Measurements from ENCODE around the gene TLR8.

Gene TLR8
- long read RNA-seq, donor 1: 0 reads
- long read RNA-seq, donor 2: 0 reads
- long read RNA-seq, donor 3: 0 reads
- long read RNA-seq, donor 4: 0 reads
- long read RNA-seq, donor 5: 0 reads
- long read RNA-seq, donor 6: 0 reads
- long read RNA-seq, donor 7: 0 reads
- long read RNA-seq, donor 8: 0 reads

GRCh38 chrX:12906046-12906761 is at the start of gene TLR8:
Gene TLR8, plus strand, starts transcription at chrX:12906620. Its CDS starts 87 bp downstream, at chrX:12906707.
- DNase-seq: no peak

- no peak for DNase-seq
Observed at GRCh38 chrX:12865359-12865758, 41.1 kb upstream of the TLR8 start.

- no peak for DNase-seq
Observed at GRCh38 chrX:12866451-12867377, 39.7 kb upstream of the TLR8 start, which contains the start of gene TLR7. Gene TLR7, plus strand, starts transcription at chrX:12867072. Its CDS starts 507 bp downstream, at chrX:12867579.

GRCh38 chrX:12867685-12868084 is 38.7 kb upstream of the TLR8 start:
- DNase-seq: no peak

- DNase-seq: no peak
Observed at GRCh38 chrX:12868747-12869146, 37.7 kb upstream of the TLR8 start.

GRCh38 chrX:12871257-12871656 is 35.2 kb upstream of the TLR8 start:
- DNase-seq: no peak

GRCh38 chrX:12872741-12873140 is 33.7 kb upstream of the TLR8 start:
- no peak for DNase-seq

- DNase-seq: no peak
Observed at GRCh38 chrX:12874581-12874980, 31.8 kb upstream of the TLR8 start.

GRCh38 chrX:12877386-12877785 is 29.0 kb upstream of the TLR8 start:
- DNase-seq: no peak

GRCh38 chrX:12878536-12878935 is 27.9 kb upstream of the TLR8 start:
- no peak for DNase-seq

- no peak for DNase-seq
Observed at GRCh38 chrX:12881914-12882313, 24.5 kb upstream of the TLR8 start.

GRCh38 chrX:12885508-12885907 is 20.9 kb upstream of the TLR8 start:
- no peak for DNase-seq

- DNase-seq: no peak
Observed at GRCh38 chrX:12886545-12886944, 19.9 kb upstream of the TLR8 start.

GRCh38 chrX:12887141-12887540 is 19.3 kb upstream of the TLR8 start:
- DNase-seq: no peak

- DNase-seq: no peak
Observed at GRCh38 chrX:12887767-12888166, 18.7 kb upstream of the TLR8 start.

GRCh38 chrX:12890467-12890866 is 16.0 kb upstream of the TLR8 start:
- no peak for DNase-seq

- DNase-seq: no peak
Observed at GRCh38 chrX:12891171-12891570, 15.2 kb upstream of the TLR8 start.

GRCh38 chrX:12891915-12892506 is 14.4 kb upstream of the TLR8 start:
- no peak for DNase-seq

GRCh38 chrX:12892716-12893115 is 13.7 kb upstream of the TLR8 start:
- no peak for DNase-seq

GRCh38 chrX:12894074-12895030 is 12.1 kb upstream of the TLR8 start:
- no peak for DNase-seq

GRCh38 chrX:12895866-12896265 is 10.6 kb upstream of the TLR8 start:
- no peak for DNase-seq

GRCh38 chrX:12896935-12897334 is 9.5 kb upstream of the TLR8 start:
- no peak for DNase-seq

Measured in right kidney (tissue), 9 donors.